NCI-H748 treated with DMSO at 0.1 percent for 48 hours (cell line): ENCODE data around the gene AREG.
"Not testable (repeated sequence)": the region's sequence is repeated elsewhere in the genome, so short reads cannot be mapped to it uniquely, and the experiment has no call there.

Experiments used
- DNase-seq: peaks from one replicate; lab custom pipeline; 2025; lab: John Stamatoyannopoulos, UW

Gene AREG

GRCh38 chr4:74444891-74445642, at the start of gene AREG:
Gene AREG, plus strand, starts transcription at chr4:74445136. Its CDS starts 210 bp downstream, at chr4:74445346.
- peak; percentile 10 for DNase-seq

- DNase-seq: no peak
Observed at GRCh38 chr4:74395633-74396032, 49.3 kb upstream of the AREG start.

GRCh38 chr4:74397748-74398426, 47.0 kb upstream of the AREG start:
- DNase-seq: no peak

- DNase-seq: not testable (repeated sequence)
Observed at GRCh38 chr4:74398894-74399589, 45.9 kb upstream of the AREG start.

- no peak for DNase-seq
Observed at GRCh38 chr4:74400395-74400794, 44.5 kb upstream of the AREG start.

GRCh38 chr4:74402692-74403456, 42.1 kb upstream of the AREG start:
- no peak for DNase-seq

GRCh38 chr4:74407891-74408290, 37.0 kb upstream of the AREG start:
- DNase-seq: no peak

GRCh38 chr4:74408639-74409038, 36.3 kb upstream of the AREG start:
- DNase-seq: no peak

- DNase-seq: no peak
Observed at GRCh38 chr4:74410272-74410671, 34.7 kb upstream of the AREG start.

- no peak for DNase-seq
Observed at GRCh38 chr4:74412225-74412624, 32.7 kb upstream of the AREG start.

GRCh38 chr4:74413265-74413664, 31.7 kb upstream of the AREG start:
- DNase-seq: no peak

GRCh38 chr4:74414149-74414809, 30.7 kb upstream of the AREG start:
- no peak for DNase-seq

- no peak for DNase-seq
Observed at GRCh38 chr4:74415602-74416300, 29.2 kb upstream of the AREG start.

GRCh38 chr4:74418063-74418670, 26.8 kb upstream of the AREG start:
- no peak for DNase-seq

GRCh38 chr4:74420863-74421262, 24.1 kb upstream of the AREG start:
- no peak for DNase-seq

GRCh38 chr4:74423104-74423503, 21.8 kb upstream of the AREG start:
- no peak for DNase-seq

GRCh38 chr4:74424111-74424510, 20.8 kb upstream of the AREG start:
- DNase-seq: no peak

- DNase-seq: no peak
Observed at GRCh38 chr4:74426101-74426500, 18.8 kb upstream of the AREG start.

GRCh38 chr4:74428276-74428675, 16.7 kb upstream of the AREG start:
- no peak for DNase-seq

- DNase-seq: no peak
Observed at GRCh38 chr4:74431113-74431826, 13.7 kb upstream of the AREG start.
